SK-N-SH (cell line): ENCODE data around the gene CTAGE4.
"Not testable (repeated sequence)": the region's sequence is repeated elsewhere in the genome, so short reads cannot be mapped to it uniquely, and the experiment has no call there.

Source experiments
- EP300 ChIP-seq, 2 experiments: IDR thresholded peaks; 2 replicates each; pipeline versions ENCODE4 v1.4.0 to v1.6.1; 2012; ENCODE audit warnings: borderline replicate concordance in 1 of 2, low read depth in 1 of 2, low read length in 1 of 2
- NFIC ChIP-seq: IDR thresholded peaks from 2 replicates; pipeline ENCODE4 v1.4.0; 2012; ENCODE audit warnings: borderline replicate concordance
- POLR2AphosphoS5 ChIP-seq: IDR thresholded peaks from 2 replicates; pipeline ENCODE4 v1.6.1; 2012; ENCODE audit warnings: low read depth, low read length
- RAD21 ChIP-seq: IDR thresholded peaks from 2 replicates; pipeline ENCODE4 v1.6.1; 2012; ENCODE audit warnings: mild to moderate bottlenecking, low read length
- TAF1 ChIP-seq: IDR thresholded peaks from 2 replicates; pipeline ENCODE4 v1.6.1; 2012; ENCODE audit warnings: low read depth, mild to moderate bottlenecking, low read length, moderate library complexity, borderline replicate concordance
- TEAD4 ChIP-seq: IDR thresholded peaks from 2 replicates; pipeline ENCODE4 v1.4.0; 2012; ENCODE audit warnings: mild to moderate bottlenecking, borderline replicate concordance; ENCODE audit not compliant: insufficient read depth
- TF ChIP-seq, protein P1 (sequence below): IDR thresholded peaks from 2 replicates; pipeline ENCODE4 v1.4.0; 2012; ENCODE audit warnings: low read depth
- TF ChIP-seq, protein P2 (sequence below): fragments of 200-600 bp; sonication (generic); IDR thresholded peaks from 2 replicates; pipeline ENCODE4 v1.6.1; 2017; ENCODE audit warnings: antibody characterized with exemption, mild to moderate bottlenecking, moderate library complexity
- TF ChIP-seq, protein P3 (sequence below): IDR thresholded peaks from 2 replicates; pipeline ENCODE4 v1.4.0; 2012; ENCODE audit warnings: low read depth, borderline replicate concordance
- TF ChIP-seq, protein P4 (sequence below): fragments of 150-350 bp; IDR thresholded peaks from 2 replicates; pipeline ENCODE4 v1.6.1; 2017; ENCODE audit warnings: antibody characterized with exemption, low read length, low read depth, borderline replicate concordance
- TF ChIP-seq, protein P5 (sequence below): IDR thresholded peaks from 2 replicates; pipeline ENCODE4; 2012

DNA sequence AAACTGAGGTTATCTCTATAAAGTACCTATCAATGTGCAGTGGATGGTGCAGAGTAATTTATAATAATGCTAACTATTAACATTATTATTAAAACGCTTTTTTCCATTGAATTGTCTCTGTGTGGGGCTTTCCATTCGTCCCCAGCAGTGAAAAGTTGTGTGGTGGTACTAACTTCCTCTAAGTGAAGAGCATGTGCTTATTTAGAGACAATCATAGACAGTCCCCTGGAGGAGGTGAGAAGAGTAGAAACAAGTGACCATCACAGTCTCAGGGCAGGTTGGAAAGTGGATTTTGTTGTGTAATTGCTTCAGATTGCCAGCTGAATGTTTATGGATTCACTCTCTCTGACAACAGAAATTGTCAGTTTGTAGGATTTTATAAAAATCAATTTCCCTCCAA is 47.8 kb downstream of the CTAGE4 start:
- TF ChIP-seq, protein P1, sequence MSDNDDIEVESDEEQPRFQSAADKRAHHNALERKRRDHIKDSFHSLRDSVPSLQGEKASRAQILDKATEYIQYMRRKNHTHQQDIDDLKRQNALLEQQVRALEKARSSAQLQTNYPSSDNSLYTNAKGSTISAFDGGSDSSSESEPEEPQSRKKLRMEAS = not testable (repeated sequence)
- not testable (repeated sequence) for TF ChIP-seq EP300 (IDR thresholded peaks at IDR 0.05; ENCODE audit: borderline replicate concordance in 1 of 2, low read depth in 1 of 2, low read length in 1 of 2); TEAD4; NFIC; RAD21; POLR2AphosphoS5; TAF1
- TF ChIP-seq, protein P2, sequence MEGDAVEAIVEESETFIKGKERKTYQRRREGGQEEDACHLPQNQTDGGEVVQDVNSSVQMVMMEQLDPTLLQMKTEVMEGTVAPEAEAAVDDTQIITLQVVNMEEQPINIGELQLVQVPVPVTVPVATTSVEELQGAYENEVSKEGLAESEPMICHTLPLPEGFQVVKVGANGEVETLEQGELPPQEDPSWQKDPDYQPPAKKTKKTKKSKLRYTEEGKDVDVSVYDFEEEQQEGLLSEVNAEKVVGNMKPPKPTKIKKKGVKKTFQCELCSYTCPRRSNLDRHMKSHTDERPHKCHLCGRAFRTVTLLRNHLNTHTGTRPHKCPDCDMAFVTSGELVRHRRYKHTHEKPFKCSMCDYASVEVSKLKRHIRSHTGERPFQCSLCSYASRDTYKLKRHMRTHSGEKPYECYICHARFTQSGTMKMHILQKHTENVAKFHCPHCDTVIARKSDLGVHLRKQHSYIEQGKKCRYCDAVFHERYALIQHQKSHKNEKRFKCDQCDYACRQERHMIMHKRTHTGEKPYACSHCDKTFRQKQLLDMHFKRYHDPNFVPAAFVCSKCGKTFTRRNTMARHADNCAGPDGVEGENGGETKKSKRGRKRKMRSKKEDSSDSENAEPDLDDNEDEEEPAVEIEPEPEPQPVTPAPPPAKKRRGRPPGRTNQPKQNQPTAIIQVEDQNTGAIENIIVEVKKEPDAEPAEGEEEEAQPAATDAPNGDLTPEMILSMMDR = not testable (repeated sequence)
- TF ChIP-seq, protein P3, sequence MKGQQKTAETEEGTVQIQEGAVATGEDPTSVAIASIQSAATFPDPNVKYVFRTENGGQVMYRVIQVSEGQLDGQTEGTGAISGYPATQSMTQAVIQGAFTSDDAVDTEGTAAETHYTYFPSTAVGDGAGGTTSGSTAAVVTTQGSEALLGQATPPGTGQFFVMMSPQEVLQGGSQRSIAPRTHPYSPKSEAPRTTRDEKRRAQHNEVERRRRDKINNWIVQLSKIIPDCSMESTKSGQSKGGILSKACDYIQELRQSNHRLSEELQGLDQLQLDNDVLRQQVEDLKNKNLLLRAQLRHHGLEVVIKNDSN = not testable (repeated sequence)
- TF ChIP-seq, protein P4, sequence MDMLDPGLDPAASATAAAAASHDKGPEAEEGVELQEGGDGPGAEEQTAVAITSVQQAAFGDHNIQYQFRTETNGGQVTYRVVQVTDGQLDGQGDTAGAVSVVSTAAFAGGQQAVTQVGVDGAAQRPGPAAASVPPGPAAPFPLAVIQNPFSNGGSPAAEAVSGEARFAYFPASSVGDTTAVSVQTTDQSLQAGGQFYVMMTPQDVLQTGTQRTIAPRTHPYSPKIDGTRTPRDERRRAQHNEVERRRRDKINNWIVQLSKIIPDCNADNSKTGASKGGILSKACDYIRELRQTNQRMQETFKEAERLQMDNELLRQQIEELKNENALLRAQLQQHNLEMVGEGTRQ = not testable (repeated sequence)
- TF ChIP-seq, protein P5, sequence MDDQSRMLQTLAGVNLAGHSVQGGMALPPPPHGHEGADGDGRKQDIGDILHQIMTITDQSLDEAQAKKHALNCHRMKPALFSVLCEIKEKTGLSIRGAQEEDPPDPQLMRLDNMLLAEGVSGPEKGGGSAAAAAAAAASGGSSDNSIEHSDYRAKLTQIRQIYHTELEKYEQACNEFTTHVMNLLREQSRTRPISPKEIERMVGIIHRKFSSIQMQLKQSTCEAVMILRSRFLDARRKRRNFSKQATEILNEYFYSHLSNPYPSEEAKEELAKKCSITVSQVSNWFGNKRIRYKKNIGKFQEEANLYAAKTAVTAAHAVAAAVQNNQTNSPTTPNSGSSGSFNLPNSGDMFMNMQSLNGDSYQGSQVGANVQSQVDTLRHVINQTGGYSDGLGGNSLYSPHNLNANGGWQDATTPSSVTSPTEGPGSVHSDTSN = not testable (repeated sequence)
